ENCODE measurements around the gene TXNDC9.
"Not testable (repeated sequence)": the region's sequence is repeated elsewhere in the genome, so short reads cannot be mapped to it uniquely, and the experiment has no call there.

The TXNDC9 gene

DNA sequence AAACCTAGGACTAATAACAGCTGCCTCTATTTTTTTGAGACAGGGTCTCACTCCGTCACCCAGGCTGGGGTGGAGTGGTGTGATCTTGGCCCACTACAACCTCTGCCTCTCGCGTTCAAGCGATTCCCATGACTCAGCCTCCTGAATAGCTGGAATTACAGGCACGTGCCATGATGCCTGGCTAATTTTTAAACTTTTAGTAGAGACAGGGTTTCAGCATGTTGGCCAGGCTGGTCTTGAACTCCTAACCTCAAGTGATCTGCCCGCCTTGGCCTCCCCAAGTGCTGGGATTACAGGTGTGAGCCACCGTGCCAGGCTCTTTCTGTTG, 18.3 kb downstream of the TXNDC9 start:
- DNase-seq = not testable (repeated sequence)

DNA sequence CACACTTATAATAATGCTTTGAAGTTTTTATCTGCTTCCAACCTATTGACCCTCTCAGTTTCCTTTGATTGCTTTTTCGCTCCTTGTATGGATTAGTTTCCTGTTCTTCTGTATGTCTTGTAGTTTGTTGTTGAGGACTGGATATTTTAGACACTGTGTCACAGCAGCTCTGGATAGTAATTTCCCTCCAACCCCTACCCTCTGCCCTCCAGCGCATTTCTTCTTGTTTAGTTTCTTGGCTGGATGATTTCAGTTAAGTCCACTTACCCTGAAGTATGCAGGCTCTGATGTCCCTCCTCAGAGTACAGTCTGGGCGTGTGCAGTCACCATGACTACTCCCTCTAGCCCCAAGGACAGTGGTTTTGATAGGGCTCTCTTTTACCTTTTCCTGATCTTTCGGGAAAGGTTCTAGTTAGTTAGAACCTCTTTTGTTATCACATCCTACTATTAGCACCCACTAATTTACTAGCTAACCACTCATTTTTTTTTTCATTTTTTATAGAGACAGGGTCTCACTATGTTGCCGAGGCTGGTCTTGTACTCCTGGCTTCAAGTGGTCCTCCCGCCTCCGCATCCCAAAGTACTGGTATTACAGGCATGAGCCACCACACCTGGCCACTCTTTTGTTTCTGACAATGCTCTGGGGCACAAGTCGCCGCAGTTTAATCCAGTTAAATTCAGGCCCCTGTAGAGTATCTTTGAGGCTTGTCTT, 18.8 kb downstream of the TXNDC9 start:
- DNase-seq = no peak

DNA sequence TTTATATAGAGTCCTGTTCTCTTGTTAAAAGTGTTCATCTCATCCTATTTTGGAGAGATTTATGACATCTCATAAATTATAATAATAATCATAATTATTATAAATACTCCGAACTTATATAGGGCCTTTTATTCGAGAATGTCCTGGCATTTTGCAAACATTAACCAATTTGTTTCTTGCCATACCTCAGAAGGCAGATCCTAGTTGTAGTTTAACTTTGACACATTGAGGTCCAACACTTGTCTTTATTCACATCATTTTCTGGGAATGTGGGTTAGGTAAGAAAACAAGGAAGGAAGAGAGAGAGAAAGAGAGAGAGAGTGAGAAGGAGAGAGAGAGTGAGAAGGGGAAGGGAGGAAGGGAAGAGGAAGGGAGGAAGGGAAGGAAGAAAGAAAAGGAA, 35.0 kb downstream of the TXNDC9 start, which contains the start of gene LYG1:
Gene LYG1 (minus strand): TSS at position 101 of the 400 bp plus-strand sequence. CDS start 5,527 bp downstream, outside the sequence.
- DNase-seq = not testable (repeated sequence)

DNA sequence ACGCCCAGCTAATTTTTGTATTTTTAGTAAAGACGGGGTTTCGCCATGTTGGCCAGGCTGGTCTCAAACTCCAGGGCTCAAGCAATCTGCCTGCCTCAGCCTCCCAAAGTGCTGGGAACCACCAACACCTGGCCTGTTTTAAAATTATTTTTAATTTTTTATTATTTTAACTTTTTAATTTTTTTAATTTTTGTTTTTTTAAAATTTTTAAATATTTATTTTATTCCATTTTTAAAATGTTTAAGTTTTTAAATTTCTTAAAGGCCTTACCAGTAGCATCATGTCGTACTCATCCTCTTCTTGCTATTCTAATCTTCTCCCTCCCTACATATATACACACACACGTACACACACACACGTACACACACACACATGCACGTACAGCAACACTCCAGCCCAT, 36.6 kb downstream of the TXNDC9 start:
- DNase-seq = no peak

DNA sequence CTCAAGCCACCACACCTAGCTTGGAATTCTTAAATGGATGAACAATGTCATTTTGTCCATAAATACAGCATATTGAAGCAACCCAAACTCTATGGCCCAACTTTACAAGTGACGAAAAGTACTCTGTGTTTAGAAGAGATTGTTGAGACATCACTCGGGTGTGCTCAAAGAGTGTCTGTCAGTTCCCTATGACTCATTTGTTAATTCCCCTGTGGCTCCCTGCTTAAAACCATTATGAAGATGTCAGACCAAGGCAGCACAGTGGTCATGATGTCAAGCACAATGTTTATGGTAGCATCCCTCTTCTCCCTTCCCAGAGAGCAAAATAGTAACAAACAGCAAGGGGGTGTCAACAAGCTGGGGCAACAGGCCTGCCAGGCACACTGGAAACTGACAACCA, 38.1 kb downstream of the TXNDC9 start:
- peak; percentile 20 to 48 for DNase-seq

DNA sequence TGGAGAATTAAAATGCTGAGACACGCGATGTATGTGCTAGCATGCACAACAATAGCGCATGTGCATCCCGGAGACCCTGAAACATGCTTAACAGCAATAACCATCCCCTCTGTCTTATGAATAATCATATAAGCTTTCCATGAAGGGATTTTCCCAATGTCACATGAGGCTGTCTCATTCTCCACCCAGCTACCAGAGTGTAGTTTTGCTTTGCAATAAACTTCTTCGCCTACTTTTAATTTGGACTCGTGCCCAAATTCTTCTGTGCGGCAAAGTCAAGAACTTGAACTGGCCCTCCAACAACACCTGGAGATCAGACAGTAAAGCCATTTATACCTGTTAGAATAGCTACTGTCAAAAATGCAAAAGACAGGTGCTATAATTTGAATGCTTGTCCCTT, 50.6 kb downstream of the TXNDC9 start:
- peak in 1 of 2 donors; percentile 35 for DNase-seq

DNA sequence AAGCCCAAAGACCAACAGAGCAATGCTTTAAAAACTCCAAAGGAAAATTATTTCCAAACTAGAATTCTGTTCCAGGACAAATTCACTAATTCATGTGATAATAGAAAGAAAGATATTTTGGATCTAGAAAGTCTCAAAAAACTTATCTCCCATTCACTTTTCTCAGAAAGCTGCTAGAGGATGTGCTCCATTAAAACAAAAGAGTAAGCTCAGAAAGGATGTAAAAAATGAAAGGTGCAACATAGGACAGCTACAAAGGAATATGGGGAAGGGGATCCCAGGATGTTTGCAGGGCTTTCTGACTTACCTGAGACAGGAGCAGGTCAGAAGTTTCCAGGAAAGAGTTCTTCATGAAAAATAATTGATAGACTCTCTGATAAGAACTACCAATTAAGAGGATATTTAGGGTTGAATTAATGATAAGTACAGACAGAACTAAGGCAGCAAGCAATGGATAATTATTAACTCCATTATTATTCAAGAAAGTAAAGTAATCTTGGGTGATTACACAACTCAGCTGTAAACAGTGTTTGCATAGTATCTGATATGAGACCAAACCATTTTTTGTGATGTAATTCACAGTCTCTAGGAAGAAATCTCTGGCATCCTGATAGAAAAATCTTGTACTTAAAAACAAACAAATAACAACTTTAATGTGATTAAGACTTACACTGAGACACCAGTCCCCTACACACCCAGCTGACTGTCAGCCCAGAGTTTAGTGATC, 56.0 kb downstream of the TXNDC9 start:
- DNase-seq = no peak

DNA sequence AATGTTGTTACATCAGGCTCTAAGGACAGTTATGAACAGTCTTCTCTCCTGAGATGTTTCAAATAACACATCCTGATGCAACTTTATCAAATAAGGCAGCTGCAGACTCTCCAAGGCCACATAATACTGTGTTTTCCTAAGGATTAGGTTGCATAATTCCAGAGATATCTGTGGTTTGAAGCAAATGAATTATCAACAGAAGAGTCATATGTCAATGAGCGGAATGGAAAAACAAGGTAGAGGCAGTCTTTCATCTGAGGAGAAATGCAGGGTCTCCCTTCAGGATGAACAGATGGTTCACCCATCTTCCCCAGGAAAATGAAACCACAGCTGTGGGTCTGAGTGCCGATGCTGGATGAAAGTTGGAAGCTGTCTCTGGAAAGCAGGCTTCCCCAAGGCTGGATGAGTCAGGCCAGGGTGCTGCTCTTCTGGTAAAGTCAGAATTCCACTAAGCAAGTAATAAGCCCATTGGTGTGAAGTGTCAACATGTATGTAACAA, 57.3 kb downstream of the TXNDC9 start:
- DNase-seq = no peak

DNA sequence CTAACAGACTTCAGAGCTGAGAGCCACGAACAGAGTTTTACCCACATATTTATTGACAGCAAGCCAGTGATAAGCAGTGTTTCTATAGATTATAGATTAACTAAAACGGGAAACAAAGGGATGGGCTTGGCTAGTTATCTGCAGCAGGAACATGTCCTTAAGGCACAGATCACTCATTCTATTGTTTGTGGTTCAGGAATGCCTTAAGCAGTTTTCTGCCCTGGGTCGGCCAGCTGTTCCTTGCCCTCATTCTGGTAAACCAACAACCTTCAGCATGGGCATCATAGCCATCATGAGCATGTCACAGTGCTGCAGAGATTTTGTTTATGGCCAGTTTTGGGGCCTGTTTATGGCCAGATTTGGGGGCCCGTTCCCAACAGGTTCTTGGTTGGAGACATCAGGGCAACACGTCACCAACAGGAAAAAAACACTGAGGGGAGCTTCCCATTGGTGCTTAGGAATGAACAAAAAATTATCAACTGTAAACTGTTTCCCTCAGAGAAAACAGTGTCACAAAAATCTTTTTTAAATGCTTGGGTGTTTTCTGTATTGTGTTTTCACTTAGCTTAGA, 57.9 kb downstream of the TXNDC9 start:
- DNase-seq = not testable (repeated sequence)

DNA sequence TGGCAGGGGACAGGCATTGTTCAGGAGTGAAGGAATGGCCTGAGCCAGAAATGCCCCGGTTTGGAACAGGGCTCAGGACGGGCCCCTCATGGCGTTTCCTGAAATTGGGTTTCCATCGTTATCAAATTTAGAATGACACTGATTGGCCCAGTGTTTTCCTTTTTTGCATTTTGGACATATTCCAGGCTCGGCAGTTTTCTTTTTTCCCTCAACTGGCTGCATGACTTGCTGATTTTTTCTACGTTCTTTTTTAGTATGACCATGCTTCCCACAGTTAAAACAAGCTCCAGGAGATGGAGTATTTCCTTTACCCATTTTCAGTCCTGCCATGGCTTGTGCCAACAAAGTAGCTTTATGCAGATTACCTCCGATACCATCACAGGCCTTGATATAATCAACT, 60.3 kb downstream of the TXNDC9 start:
- no peak for DNase-seq

All from inflammatory macrophage treated with lipopolysaccharide for 1 hour (primary cell).